ENCODE measurements around the gene IL1R2. TPM values are rescaled to one million over a fixed set of nuclear protein-coding genes. Genes with fewer than 3 reads are reported as not detected.

IL1R2 gene
- total RNA-seq, 2 donors from 2014 or later, result 18.3 to 47.7 TPM

- TF ChIP-seq CTCF (IDR thresholded peaks at IDR 0.05), result no peak
- H3K9me3 ChIP-seq, result no peaks in the 10 kb centered on the region
- no peaks in the 10 kb centered on the region for H3K36me3 ChIP-seq
- no peak overlapping the region for H3K4me3 ChIP-seq
- H3K4me1 ChIP-seq (ENCODE audit: control insufficient read depth in 1 of 2, low read depth in 2 of 2), result no peaks in the 10 kb centered on the region
- no peak for ATAC-seq (ENCODE audit: insufficient number of reproducible peaks, low FRiP score, low read depth)
- no peak for DNase-seq (ENCODE audit: low spot score)
- no peaks in the 10 kb centered on the region for H3K27me3 ChIP-seq (replicated peaks; ENCODE audit: insufficient read depth)
- H3K27ac ChIP-seq, result no peak overlapping the region
Observed at GRCh38 chr2:102013206-102014040, 21.7 kb downstream of the IL1R2 start.

- no peak overlapping the region for H3K4me3 ChIP-seq
- H3K9me3 ChIP-seq, result no peaks in the 10 kb centered on the region
- H3K27me3 ChIP-seq (replicated peaks; ENCODE audit: insufficient read depth), result no peaks in the 10 kb centered on the region
- no peak for TF ChIP-seq CTCF (IDR thresholded peaks at IDR 0.05)
- DNase-seq (ENCODE audit: low spot score) (no peak), ATAC-seq (ENCODE audit: insufficient number of reproducible peaks, low FRiP score, low read depth) (no peak)
- H3K36me3 ChIP-seq, result no peaks in the 10 kb centered on the region
- no peak overlapping the region for H3K27ac ChIP-seq
- no peaks in the 10 kb centered on the region for H3K4me1 ChIP-seq (ENCODE audit: control insufficient read depth in 1 of 2, low read depth in 2 of 2)
Observed at GRCh38 chr2:102014041-102014345, 22.2 kb downstream of the IL1R2 start.

- Histone ChIP-seq H3K27ac (no peak overlapping the region), H3K4me3 (no peak overlapping the region), H3K27me3 (replicated peaks; ENCODE audit: insufficient read depth) (no peaks in the 10 kb centered on the region), H3K36me3 (no peaks in the 10 kb centered on the region), H3K4me1 (ENCODE audit: control insufficient read depth in 1 of 2, low read depth in 2 of 2) (peaks cover 0 to 1% of the 10 kb centered on the region in 2 donors), H3K9me3 (no peaks in the 10 kb centered on the region)
- DNase-seq (ENCODE audit: low spot score) (no peak), ATAC-seq (ENCODE audit: insufficient number of reproducible peaks, low FRiP score, low read depth) (no peak)
- TF ChIP-seq CTCF (IDR thresholded peaks at IDR 0.05), result no peak
Observed at GRCh38 chr2:102015399-102015798, 23.6 kb downstream of the IL1R2 start.

GRCh38 chr2:102016399-102016955, 24.7 kb downstream of the IL1R2 start:
- peaks cover 0 to 9% of the 10 kb centered on the region in 2 donors for H3K4me1 ChIP-seq (ENCODE audit: control insufficient read depth in 1 of 2, low read depth in 2 of 2)
- no peak for TF ChIP-seq CTCF (IDR thresholded peaks at IDR 0.05)
- ATAC-seq (ENCODE audit: insufficient number of reproducible peaks, low FRiP score, low read depth) (no peak), DNase-seq (ENCODE audit: low spot score) (no peak)
- H3K27ac ChIP-seq, result no peak overlapping the region
- H3K27me3 ChIP-seq (replicated peaks; ENCODE audit: insufficient read depth), result no peaks in the 10 kb centered on the region
- no peaks in the 10 kb centered on the region for H3K36me3 ChIP-seq
- no peaks in the 10 kb centered on the region for H3K9me3 ChIP-seq
- H3K4me3 ChIP-seq, result no peak overlapping the region

GRCh38 chr2:102018823-102019445, 27.2 kb downstream of the IL1R2 start:
- Histone ChIP-seq H3K4me1 (ENCODE audit: control insufficient read depth in 1 of 2, low read depth in 2 of 2) (peaks cover 0 to 13% of the 10 kb centered on the region in 2 donors), H3K4me3 (no peak overlapping the region), H3K27ac (no peak overlapping the region), H3K9me3 (no peaks in the 10 kb centered on the region), H3K36me3 (no peaks in the 10 kb centered on the region), H3K27me3 (replicated peaks; ENCODE audit: insufficient read depth) (no peaks in the 10 kb centered on the region)
- no peak for TF ChIP-seq CTCF (IDR thresholded peaks at IDR 0.05)
- ATAC-seq (ENCODE audit: insufficient number of reproducible peaks, low FRiP score, low read depth) (no peak), DNase-seq (ENCODE audit: low spot score) (no peak)
